Transverse colon (tissue), 4 donors: ENCODE results near the gene CDK12. TPM values are rescaled to one million over a fixed set of nuclear protein-coding genes. Genes with fewer than 3 reads are reported as not detected.
"Not testable (repeated sequence)": the region's sequence is repeated elsewhere in the genome, so short reads cannot be mapped to it uniquely, and the experiment has no call there.

ENCODE experiments used
- DNase-seq: peaks from one replicate; pipeline ENCODE4 v3.0.0-alpha.2; 2019
- H3K27ac ChIP-seq, 4 donors: fragments of 200-600 bp; sonication (generic); 2 replicates each; pipeline ENCODE4 v1.5.1; 2016 to 2018; ENCODE audit warnings: inconsistent platforms in 4 of 4
- H3K27me3 ChIP-seq: fragments of 200-600 bp; sonication (generic); 2 replicates; pipeline ENCODE4 v1.5.1; 2017; ENCODE audit warnings: inconsistent platforms
- H3K36me3 ChIP-seq, 4 donors: fragments of 200-600 bp; sonication (generic); 2 replicates each; pipeline ENCODE4 v1.5.1; 2017 to 2019; ENCODE audit warnings: inconsistent platforms in 4 of 4
- H3K4me1 ChIP-seq, 4 donors: fragments of 200-600 bp; sonication (generic); 2 replicates each; pipeline ENCODE4 v1.5.1; 2017 to 2020; ENCODE audit warnings: inconsistent platforms in 4 of 4
- H3K4me3 ChIP-seq, 4 donors: fragments of 200-600 bp; sonication (generic); 1 replicate in 1 of 4; 2 replicates in 3 of 4; pipeline versions ENCODE4 v1.5.1 to v1.6.1; 2017 to 2019; ENCODE audit warnings: inconsistent platforms in 4 of 4
- H3K9me3 ChIP-seq, 2 donors: fragments of 200-600 bp; sonication (generic); 2 replicates each; pipeline ENCODE4 v1.5.1; 2017 to 2019; ENCODE audit warnings: inconsistent platforms in 2 of 2
- CTCF ChIP-seq, 5 experiments: fragments of 200-600 bp in 3 of 5; fragments of 450-650 bp in 2 of 5; sonication (generic) in 3 of 5; IDR thresholded peaks; 1 replicate in 2 of 5; 2 replicates in 3 of 5; pipeline ENCODE4 v1.5.1; 2016 to 2017; ENCODE audit warnings: antibody characterized with exemption in 5 of 5, inconsistent platforms in 3 of 5, mild to moderate bottlenecking in 2 of 5, moderate library complexity in 1 of 5
- EP300 ChIP-seq: sonication (generic); formaldehyde crosslinking; IDR thresholded peaks from one replicate; pipeline ENCODE4 v1.6.1; 2017; ENCODE audit warnings: antibody characterized with exemption, low read depth
- POLR2A ChIP-seq: fragments of 450-650 bp; IDR thresholded peaks from one replicate; pipeline ENCODE4 v1.6.1; 2016; ENCODE audit warnings: antibody characterized with exemption, mild to moderate bottlenecking, moderate library complexity
- POLR2AphosphoS5 ChIP-seq, 3 donors: sonication (generic); formaldehyde crosslinking; IDR thresholded peaks; one replicate each; pipeline ENCODE4 v1.6.1; 2016; ENCODE audit warnings: antibody characterized with exemption in 3 of 3
- WGBS, 2 donors: methylation state at CpG; one replicate each; pipeline ENCODE4 v1.1.5; 2018; ENCODE audit warnings: low coverage in 1 of 2; 5-methylcytosine and 5-hydroxymethylcytosine counted together
- in situ Hi-C, 4 donors: fragments of 200-750 bp; cut with MboI; loops; one replicate each; pipeline versions ENCODE4 v1.15.0 to v1.15.1; 2017; ENCODE audit warnings: low sequenced_read_pairs in 3 of 4, low pct_ligation_motif_present in 1 of 4, low pct_unique_long_range_greater_than_20kb in 1 of 4
- intact Hi-C: fragments of 100-400 bp; cut with DNase I; formaldehyde crosslinking; loops from one replicate; pipeline ENCODE4 v1.15.1; 2023; ENCODE audit warnings: low total_unique reads
- total RNA-seq, 4 donors: library from RNA; depleted of rRNA; stranded (reverse); fragments of >200 nt; gene quantifications; one replicate each; pipeline ENCODE4 v1.1.0, GENCODE V29; 2016

Gene CDK12
- total RNA-seq, 4 donors from 2014 or later = 31.4 to 66.5 (median 49.4) TPM

GRCh38 chr17:39461926-39462569, 762 bp downstream of the CDK12 start:
- H3K4me1 ChIP-seq = peaks cover 10 to 39% (median 32%) of the 10 kb centered on the region in 4 donors
- no peaks in the 10 kb centered on the region for H3K9me3 ChIP-seq
- no peaks in the 10 kb centered on the region for H3K27me3 ChIP-seq
- TF ChIP-seq EP300 = no peak
- TF ChIP-seq CTCF (IDR thresholded peaks at IDR 0.05) = no peak
- TF ChIP-seq POLR2A = no peak
- no peak for TF ChIP-seq POLR2AphosphoS5 (IDR thresholded peaks at IDR 0.05)
- in situ Hi-C loops (no loop called here), intact Hi-C loops (no loop called here)
- peak overlapping the region; percentile 97 to 100 (median 98) for H3K27ac ChIP-seq
- no peak for DNase-seq
- H3K4me3 ChIP-seq = peak overlapping the region; percentile 73 to 97 (median 79)
- WGBS, 2 donors = 0% methylated on average over 18 to 34 of the region's 34 CpGs
- H3K36me3 ChIP-seq = no peaks in the 10 kb centered on the region

- Histone ChIP-seq H3K4me3 (peak overlapping the region; percentile 73 to 97 (median 79)), H3K27ac (peak overlapping the region; percentile 97 to 100 (median 98)), H3K9me3 (no peaks in the 10 kb centered on the region), H3K27me3 (no peaks in the 10 kb centered on the region), H3K4me1 (peaks cover 10 to 39% (median 32%) of the 10 kb centered on the region in 4 donors), H3K36me3 (no peaks in the 10 kb centered on the region)
- WGBS, 2 donors = 0 to 2% methylated on average over 4 to 13 of the region's 28 CpGs
- in situ Hi-C loops = no loop called here
- intact Hi-C loops = no loop called here
- peak; percentile 17 for DNase-seq
- TF ChIP-seq EP300 = no peak
- no peak for TF ChIP-seq CTCF (IDR thresholded peaks at IDR 0.05)
- TF ChIP-seq POLR2A = no peak
- no peak for TF ChIP-seq POLR2AphosphoS5 (IDR thresholded peaks at IDR 0.05)
Measured at GRCh38 chr17:39462631-39463375, 1.5 kb downstream of the CDK12 start.

GRCh38 chr17:39464639-39465181, 3.4 kb downstream of the CDK12 start:
- H3K4me1 ChIP-seq = peaks cover 10 to 39% (median 32%) of the 10 kb centered on the region in 4 donors
- 68 to 72% methylated on average over 9 to 11 of the region's 11 CpGs for WGBS, 2 donors
- H3K27ac ChIP-seq, intact Hi-C loops, H3K9me3 ChIP-seq, in situ Hi-C loops, DNase-seq, H3K27me3 ChIP-seq: not testable (repeated sequence)
- peaks cover 0 to 12% (median 0%) of the 10 kb centered on the region in 4 donors for H3K36me3 ChIP-seq
- peak overlapping the region in 1 of 4 donors; percentile 97 for H3K4me3 ChIP-seq

- Histone ChIP-seq H3K36me3 (peaks cover 0 to 42% (median 6%) of the 10 kb centered on the region in 4 donors), H3K4me1 (peaks cover 10 to 24% (median 22%) of the 10 kb centered on the region in 4 donors)
- H3K27ac ChIP-seq, intact Hi-C loops, H3K27me3 ChIP-seq, in situ Hi-C loops, DNase-seq, H3K9me3 ChIP-seq, H3K4me3 ChIP-seq: not testable (repeated sequence)
- 98% methylated on average over 7 to 11 of the region's 11 CpGs for WGBS, 2 donors
Measured at GRCh38 chr17:39468610-39469009, 7.3 kb downstream of the CDK12 start.

- Histone ChIP-seq H3K27ac (no peak overlapping the region), H3K4me3 (no peak overlapping the region), H3K9me3 (no peaks in the 10 kb centered on the region), H3K27me3 (no peaks in the 10 kb centered on the region), H3K36me3 (peaks cover 0 to 42% (median 9%) of the 10 kb centered on the region in 4 donors), H3K4me1 (no peaks in the 10 kb centered on the region)
- TF ChIP-seq POLR2A (no peak), CTCF (IDR thresholded peaks at IDR 0.05) (no peak), POLR2AphosphoS5 (IDR thresholded peaks at IDR 0.05) (no peak), EP300 (no peak)
- WGBS, 2 donors = 81 to 91% methylated on average over 4 to 7 of the region's 7 CpGs
- DNase-seq = no peak
- intact Hi-C loops (no loop called here), in situ Hi-C loops (no loop called here)
Measured at GRCh38 chr17:39473310-39473709, 12.0 kb downstream of the CDK12 start.

GRCh38 chr17:39479631-39480030, 18.3 kb downstream of the CDK12 start:
- H3K27me3 ChIP-seq, H3K4me1 ChIP-seq, DNase-seq, H3K4me3 ChIP-seq, H3K27ac ChIP-seq, H3K36me3 ChIP-seq, in situ Hi-C loops, intact Hi-C loops, H3K9me3 ChIP-seq: not testable (repeated sequence)
- WGBS, 2 donors = 89 to 93% methylated on average over 8 of the region's 8 CpGs
